HG03066 (cell line): ENCODE results near the gene NACC1.

ENCODE experiments used
- ATAC-seq: cut with Tn5 transposase; IDR thresholded peaks from one replicate; pipeline ENCODE4 v1.9.1; 2021; ENCODE audit warnings: low read depth; ENCODE audit not compliant: unreplicated experiment

Gene NACC1

DNA sequence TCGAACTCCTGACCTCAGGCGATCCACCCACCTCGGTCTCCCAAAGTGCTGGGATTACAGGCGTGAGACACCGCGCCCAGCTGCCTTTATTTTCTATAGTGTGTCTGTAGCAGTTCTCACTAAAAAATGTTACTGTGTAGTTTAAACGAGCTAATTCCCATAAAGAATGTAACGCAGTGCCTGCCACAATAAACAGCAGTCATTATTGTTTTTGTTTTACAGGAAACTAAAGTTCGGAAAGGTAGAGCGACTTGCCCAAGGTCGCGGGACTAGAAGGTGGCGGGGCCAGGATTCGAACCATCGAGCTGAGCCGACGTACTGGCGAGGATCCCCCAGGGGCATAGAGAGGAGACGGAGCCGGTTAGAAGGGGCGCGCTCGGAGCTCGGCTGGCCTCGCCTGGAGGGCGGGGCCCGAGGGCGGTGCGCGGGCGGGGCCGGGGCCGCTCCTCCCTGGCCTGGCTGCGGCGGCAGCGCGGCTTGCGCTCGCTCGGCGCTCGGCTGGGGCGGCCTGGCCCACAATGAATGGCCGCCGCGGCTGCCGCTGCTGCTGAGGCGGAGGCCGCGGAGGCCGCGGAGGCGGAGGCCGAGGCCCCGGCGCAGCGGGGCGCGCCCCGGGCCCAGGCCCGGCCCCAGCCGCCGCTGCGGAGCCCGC, at the start of gene NACC1:
Gene NACC1 (plus strand): TSS at position 493 of the 652 bp plus-strand sequence. CDS start 16,944 bp downstream, outside the sequence.
- ATAC-seq: peak; percentile 48

DNA sequence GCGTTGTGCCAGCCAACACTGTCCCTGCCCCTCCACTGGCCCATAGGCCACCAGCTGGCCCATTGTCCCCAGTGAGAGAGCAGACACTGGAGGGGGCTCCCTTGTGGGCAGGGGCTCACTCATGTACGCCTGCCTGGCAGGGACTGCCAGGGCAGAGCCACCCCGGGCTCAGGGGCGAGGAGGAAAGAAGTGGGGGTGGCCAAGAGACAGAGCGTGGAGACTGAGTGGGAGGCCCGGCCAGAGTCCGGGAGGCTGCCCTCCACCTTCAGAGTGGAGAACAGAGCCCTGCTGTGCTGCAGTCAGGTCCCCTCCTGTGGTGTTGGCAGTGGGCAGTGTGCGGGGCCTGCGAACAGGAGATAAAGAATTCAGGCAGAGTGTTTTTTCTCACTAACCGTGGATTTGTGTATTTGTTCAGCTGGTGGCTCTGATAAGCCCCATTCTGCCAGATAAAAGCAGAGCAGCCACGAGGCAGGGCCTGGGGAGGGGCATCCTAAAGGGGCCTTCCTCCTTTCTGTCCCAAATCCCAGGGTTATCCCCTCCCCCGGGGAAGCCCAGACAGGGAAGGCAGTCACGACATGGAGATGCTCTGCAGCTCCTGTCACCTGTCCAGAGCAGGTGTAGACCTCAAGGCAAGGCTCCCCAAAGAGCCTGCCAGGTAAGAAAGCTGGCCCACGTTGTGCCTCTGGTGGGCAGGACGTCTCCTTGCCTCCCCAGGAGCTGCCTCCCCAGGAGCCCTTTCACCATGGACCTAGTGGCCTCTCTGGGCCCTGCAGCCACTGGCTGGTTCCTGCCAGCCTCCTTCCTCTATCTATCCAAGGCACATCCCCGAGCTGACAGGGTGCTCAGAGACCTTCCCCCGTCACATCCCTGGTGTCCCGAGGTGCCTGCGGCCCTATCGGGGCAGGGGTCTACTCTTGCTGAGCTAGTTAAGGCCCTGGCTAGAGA, 48.4 kb upstream of the NACC1 start:
- ATAC-seq: no peak

GRCh38 chr19:13070425-13071140, 47.5 kb upstream of the NACC1 start:
- ATAC-seq: no peak

DNA sequence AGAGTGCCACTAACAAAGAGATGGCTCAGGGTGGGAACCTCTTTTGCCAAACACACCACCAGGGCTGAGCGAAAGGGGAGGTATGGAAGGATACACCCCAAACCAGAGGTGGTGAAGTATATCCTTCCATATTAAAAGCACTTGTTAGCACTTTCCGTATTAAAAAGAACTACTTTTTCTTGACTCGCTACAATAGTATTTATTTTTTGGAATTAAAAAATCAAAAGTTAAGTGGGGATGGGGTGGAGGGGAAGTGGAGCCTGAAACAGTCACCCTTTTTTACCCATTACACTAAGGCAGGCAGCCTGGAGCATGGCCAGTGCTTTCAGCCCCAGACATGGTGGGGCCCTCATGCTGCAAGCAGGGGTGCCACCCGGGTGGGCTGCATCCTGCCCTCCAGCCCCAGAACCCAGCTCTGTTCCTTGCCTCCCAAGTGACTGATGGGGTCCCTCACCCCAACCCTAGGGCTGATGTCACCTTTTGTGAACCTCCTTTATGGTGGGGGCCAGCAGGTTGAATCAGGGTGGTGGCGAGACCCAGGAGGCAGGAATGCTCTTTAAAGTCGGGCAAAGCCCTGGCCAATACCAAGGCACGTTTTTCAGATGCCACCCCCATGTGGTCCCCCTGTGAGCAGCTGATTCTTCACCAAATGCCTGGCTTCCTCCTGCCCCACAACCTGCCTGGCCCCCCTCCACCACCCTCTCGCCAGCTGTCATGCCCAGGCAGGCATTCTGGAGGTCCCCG, 46.4 kb upstream of the NACC1 start:
- no peak for ATAC-seq

DNA sequence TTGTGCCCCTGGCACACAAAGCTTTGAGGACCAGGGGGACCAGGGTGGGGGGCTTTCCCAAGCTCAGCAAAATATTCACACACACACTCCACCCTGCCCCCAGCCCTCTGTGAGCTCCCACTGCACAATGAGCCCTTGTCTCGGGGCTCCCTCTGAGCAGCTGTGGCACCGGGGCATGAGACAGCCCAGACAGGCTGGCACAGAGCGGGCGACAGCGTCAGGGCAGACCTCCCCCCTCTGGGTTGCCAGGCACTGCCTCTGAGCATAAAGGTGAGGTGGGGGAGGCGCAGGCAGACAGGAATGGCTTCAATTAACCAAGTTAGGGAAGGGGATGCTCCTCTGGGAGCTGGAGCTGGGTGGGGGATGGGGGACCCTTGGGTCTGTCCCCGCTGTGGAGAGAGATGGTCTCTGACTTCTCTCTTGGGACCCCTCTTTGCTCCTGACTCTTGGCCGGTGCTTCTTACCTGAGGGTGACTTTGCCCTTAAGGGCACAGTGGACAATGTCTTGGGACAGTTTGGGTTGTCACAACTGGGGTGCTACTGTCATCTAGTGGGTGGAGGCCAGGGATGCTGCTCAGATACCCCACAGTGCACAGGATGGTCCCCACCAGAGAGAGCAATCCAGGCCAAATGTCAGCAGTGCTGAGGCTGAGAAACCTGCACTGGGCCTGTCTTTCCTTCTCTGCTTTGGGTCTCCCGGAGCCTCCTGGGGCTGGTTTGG, 45.7 kb upstream of the NACC1 start:
- ATAC-seq: no peak

DNA sequence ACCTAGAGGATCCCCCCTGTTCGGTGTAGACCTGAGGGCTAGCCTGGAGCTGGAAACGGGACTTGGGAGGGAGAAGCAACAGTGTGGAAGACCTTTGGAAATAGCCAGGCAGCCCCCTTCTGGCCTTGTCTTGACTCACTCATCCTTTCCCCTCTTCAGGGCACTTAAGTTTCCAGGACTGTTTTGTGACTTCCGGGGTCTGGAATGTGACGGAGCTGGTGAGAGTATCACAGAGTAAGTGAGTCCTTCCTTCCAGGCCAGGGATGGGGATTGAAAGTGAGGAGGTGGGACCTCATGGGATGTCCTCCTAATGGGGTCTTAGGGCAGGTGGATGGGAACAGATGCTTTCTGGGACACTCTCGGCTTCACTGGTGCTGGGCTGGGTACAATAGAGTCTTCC, 44.8 kb upstream of the NACC1 start:
- no peak for ATAC-seq

- no peak for ATAC-seq
Measured at GRCh38 chr19:13074378-13074777, 43.7 kb upstream of the NACC1 start.

- no peak for ATAC-seq
Measured at GRCh38 chr19:13076320-13076719, 41.7 kb upstream of the NACC1 start.

DNA sequence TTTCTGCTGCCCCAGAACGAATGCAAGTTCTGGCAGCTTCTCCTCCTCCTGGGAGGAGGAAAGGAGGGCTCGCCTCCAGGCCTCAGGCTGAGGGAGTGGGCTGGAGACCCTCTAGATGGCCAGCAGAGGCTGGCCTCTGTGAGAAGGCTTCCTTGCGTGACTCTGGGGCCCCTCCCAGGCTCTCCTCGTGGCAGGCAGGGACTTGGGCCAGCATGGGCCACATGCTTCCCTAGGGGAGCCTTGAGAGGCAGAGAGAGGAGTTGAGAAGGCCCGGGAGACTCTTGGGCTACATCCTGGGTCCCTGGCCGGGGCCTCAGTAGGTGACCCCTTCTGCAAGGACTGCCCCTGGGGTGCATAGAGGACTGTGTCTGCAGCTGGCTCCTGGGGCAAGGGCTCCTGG, 41.3 kb upstream of the NACC1 start:
- ATAC-seq: no peak

DNA sequence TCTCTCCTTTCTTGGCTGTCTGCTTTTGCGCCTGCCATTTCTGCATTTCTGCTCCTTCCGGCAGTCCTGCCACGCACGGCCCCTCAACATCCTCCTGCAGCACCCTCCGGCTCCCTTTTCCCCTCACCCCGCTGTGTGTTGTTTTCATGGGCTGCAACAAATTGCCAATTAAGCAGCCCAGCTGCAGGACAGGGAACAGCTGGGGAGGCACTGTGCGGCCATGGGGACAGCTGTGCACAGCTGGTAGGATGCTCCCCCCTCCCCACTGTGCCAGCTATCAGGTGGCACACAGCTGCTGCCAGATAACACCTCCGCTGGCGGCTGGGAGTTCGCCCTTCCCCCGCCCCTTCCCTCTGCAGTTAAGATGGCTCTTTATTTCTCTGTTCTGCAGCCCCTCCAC, 40.8 kb upstream of the NACC1 start:
- no peak for ATAC-seq

DNA sequence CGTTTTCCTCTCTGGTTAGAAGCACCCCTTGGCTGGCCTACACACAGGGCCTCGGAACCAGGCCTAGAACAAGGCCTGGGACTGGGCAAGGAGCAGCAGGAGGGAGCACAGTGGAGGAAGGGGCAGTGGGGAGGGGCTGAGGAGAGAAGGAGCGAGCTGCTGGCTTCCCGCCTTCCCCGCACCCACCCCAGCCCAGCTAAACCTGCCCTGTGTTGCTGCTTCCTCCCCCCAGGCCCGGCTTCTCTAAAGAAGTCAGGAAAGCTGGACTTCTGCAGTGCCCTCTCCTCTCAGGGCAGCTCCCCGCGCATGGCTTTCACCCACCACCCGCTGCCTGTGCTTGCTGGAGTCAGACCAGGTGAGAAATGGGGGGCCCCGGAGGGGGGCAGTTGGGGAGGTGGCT, 39.7 kb upstream of the NACC1 start:
- no peak for ATAC-seq

DNA sequence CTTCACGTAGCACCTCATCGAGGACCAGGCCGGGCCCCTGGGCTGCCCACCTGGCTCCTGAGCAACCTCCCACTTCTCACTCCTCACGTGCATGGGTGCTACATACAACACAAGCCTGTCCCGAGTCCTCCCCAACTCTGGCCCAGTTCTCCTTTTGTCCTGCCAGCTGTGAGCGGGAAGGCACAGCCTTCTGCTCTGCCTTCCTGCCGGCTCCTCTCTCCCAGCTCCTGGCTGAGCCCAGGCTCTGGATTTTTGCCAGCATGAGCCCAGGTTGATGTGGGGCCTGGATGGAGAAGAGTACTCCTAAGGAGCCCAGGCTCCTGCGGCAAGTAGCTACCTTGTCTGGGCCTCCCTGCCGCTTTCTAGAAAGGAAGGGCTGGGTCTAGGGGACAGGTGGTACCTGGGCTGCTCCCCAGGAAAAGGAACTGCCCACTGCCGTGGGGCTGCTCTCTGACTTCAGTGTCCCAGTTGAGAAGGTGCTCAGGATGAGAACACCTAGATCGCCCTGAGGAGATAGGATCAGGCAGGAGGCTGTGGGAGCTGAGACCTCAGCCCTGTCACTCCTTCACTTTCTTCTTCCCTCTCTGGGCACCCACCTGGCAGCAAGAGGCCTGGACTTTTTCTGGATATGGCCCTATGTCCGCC, 39.0 kb upstream of the NACC1 start:
- ATAC-seq: no peak

DNA sequence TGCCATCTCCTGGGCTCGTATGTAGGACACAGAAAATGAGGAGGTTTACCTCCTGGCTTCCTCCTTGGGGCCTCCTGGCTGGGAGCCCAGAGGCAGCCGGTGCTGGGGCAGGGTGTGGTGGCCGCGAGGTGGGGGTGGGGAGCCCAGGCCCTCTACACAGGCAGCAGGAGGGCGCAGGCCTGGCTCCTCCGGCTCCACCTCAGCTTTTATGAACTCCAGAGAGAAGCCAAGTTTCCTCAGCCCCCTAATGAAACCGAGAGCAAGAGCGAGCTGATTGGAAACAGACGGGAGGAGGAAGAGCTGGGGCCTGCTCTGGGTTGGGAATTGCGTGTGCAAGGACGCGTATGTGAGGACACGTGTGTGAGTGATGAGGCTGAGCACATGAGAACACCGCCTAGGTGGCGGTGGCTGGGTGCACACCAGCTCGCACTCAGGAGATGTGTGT, 38.5 kb upstream of the NACC1 start:
- no peak for ATAC-seq

DNA sequence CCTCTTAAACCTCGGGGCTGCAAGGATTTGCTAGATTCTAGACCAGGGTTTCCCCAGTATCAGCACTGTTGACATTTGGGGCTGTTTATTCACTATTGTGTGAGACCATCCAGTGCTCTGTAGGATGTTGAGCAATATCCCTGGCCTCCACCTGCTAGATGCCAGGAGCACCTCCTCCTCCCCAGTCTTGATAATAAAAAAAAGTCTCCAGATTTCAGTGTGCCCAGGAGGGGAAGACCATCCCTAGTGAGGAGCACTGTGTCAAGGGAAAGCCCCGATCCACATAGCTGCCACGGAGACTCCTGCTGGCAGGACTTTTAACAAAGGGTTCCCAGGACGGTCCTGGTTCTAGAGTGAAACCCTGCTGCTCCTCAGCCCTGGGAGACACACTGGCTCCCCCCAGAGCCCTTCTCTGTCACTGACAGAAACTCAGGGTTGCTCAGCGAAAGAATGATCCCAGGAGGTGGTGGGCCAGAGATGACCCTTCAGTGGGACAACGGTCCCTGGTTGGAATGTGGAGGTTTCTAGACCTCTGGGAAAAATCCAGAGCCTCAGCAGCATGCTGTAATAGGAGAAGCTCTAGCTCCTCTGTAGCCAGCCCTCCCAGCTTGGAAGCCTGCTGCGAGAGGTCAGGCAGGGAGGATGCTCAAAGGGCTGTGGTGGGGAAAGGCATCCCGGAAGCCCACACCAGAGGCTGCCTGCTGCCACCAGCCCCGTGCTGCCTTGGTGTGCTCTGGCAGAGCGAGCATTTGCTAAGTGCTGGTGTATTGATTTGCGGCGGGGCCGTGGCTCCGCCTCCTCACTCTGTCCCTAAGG, 35.7 kb upstream of the NACC1 start:
- ATAC-seq: no peak

GRCh38 chr19:13083008-13083404, 35.1 kb upstream of the NACC1 start:
- ATAC-seq: no peak

DNA sequence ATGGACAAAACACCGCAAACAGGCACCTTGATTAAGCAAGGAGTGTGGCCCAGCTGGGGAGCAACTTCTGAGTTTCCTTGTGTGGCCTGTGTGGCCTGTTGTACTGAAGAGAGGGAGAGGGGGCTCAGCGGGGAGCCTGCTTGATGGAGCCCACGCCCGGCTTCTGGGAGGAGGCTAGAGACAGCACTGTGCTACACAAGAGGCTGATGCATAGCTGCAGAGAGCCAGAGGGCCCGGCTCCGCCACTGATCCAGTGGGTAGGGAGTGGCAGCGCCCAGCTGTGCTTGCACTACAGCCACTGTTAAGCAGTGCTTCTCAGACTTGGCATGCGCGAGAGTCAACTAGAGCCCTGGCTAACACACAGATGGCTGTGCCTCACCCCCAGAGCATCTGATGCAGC, 34.4 kb upstream of the NACC1 start:
- no peak for ATAC-seq

DNA sequence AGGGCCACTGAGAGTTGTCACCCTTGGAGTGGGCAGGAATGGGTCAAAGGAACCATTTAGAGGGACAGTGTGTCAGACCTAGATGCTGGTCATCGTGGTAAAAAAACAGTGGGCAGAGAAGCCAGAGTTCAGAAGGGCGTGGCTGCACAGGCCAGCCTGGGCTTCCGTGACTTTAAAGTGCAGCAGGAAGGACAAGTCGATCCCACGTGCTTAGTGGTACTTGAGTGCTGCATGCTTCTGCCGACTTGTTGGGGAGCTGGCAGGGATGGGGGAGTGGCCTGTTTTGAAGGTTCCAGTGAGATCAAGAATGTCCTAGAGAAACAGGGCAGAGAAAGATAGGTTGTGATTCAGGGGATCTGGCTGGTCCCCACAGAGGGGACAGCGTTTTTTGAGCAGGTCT, 32.4 kb upstream of the NACC1 start:
- no peak for ATAC-seq

- ATAC-seq: no peak
Measured at GRCh38 chr19:13086341-13086740, 31.7 kb upstream of the NACC1 start.

DNA sequence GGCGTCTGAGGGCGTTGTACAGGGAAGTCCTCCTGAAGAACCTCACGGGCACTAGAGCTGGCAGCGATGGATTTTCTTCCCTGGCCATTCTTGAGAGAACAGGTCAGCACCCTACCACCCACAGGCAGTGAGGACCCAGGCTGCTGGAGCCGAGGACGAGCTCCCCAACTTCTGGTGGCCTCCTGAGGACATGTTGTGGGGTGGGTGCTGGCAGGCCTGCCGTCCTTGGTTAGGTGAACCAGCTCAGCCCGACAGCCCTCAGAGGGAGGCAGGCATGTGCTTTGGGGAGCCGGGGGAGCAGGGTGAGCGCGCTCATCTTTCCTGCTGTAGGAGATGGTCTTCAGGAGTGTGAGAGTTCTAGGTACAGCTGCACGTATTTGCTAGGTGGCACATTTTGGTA, 30.8 kb upstream of the NACC1 start:
- no peak for ATAC-seq
